GM18511 (cell line): ENCODE data around the gene CRYBA2.

Experiments used
- ATAC-seq: cut with Tn5 transposase; IDR thresholded peaks from one replicate; pipeline ENCODE4 v1.9.1; 2021; ENCODE audit warnings: mild to moderate bottlenecking, moderate library complexity; ENCODE audit not compliant: unreplicated experiment

Gene CRYBA2

GRCh38 chr2:218983263-218983933 lies 9.8 kb downstream of the CRYBA2 start:
- ATAC-seq = no peak

- ATAC-seq = no peak
Observed at GRCh38 chr2:218982586-218983262, 10.5 kb downstream of the CRYBA2 start.

GRCh38 chr2:218981881-218982585 lies 11.2 kb downstream of the CRYBA2 start:
- no peak for ATAC-seq

GRCh38 chr2:218981390-218981880 lies 11.8 kb downstream of the CRYBA2 start:
- no peak for ATAC-seq

GRCh38 chr2:218980735-218981389 lies 12.4 kb downstream of the CRYBA2 start:
- ATAC-seq = no peak

GRCh38 chr2:218979846-218980734 lies 13.1 kb downstream of the CRYBA2 start:
- ATAC-seq = peak; percentile 93

- no peak for ATAC-seq
Observed at GRCh38 chr2:218975060-218975777, 18.0 kb downstream of the CRYBA2 start.

- ATAC-seq = no peak
Observed at GRCh38 chr2:218970894-218971293, 22.3 kb downstream of the CRYBA2 start.

- ATAC-seq = no peak
Observed at GRCh38 chr2:218964041-218964771, 29.0 kb downstream of the CRYBA2 start.

GRCh38 chr2:218963601-218964000 lies 29.6 kb downstream of the CRYBA2 start:
- ATAC-seq = no peak

- ATAC-seq = no peak
Observed at GRCh38 chr2:218962859-218963492, 30.2 kb downstream of the CRYBA2 start.

- no peak for ATAC-seq
Observed at GRCh38 chr2:218961651-218962570, 31.3 kb downstream of the CRYBA2 start.

- no peak for ATAC-seq
Observed at GRCh38 chr2:218961229-218961628, 32.0 kb downstream of the CRYBA2 start.

GRCh38 chr2:218960309-218961165 lies 32.7 kb downstream of the CRYBA2 start:
- ATAC-seq = no peak

- no peak for ATAC-seq
Observed at GRCh38 chr2:218959761-218960308, 33.4 kb downstream of the CRYBA2 start.

GRCh38 chr2:218959141-218959731 lies 34.0 kb downstream of the CRYBA2 start, which contains the start of gene CDK5R2:
CDK5R2 (plus strand) TSS chr2:218959666; CDS start chr2:218959821, 155 bp downstream.
- ATAC-seq = peak; percentile 98
